Measurements from ENCODE around the gene BAG2.

DNA sequence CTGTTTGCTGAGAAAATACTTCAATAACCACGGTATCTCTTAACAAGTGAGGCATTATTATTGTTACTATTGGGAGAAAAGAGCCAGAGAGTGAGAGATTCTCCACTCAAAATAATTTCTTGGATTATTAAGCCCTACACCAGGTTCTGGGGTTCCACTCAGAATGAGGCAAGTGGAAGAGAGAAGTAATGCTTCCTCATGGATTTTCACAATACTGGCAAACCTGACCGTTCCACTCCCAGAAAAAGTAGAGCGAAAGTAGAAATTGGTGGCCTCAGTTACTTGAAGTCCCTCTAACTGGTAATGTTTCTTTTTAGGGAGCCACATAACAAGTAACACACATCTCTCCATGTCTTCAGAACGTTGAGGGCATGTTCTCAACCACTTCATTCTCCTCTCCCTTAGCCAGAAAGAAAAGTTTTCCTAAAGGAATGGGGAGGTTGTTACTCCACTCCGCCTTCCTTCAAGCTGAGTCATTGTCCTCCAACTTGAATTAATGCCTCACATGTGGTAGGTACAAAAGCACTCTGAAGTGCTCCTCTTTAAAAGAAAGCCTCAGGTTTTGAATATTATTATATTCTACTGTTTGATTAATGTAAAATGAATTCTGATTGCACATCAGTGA lies 1.9 kb downstream of the BAG2 start:
- TF ChIP-seq YY1 (IDR thresholded peaks at IDR 0.05; ENCODE audit: low read depth): no peak
- no peak for TF ChIP-seq EGR1 (IDR thresholded peaks at IDR 0.05)
- TF ChIP-seq, protein P1, sequence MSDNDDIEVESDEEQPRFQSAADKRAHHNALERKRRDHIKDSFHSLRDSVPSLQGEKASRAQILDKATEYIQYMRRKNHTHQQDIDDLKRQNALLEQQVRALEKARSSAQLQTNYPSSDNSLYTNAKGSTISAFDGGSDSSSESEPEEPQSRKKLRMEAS (IDR thresholded peaks at IDR 0.05): 0 out of 2 replicates have a peak, but pooled peaks have one; percentile 33
- no peak for TF ChIP-seq NFIC (IDR thresholded peaks at IDR 0.05)
- no peak for TF ChIP-seq RAD21 (IDR thresholded peaks at IDR 0.05; ENCODE audit: low read depth)
- no peak for TF ChIP-seq ZBTB7A (IDR thresholded peaks at IDR 0.05; ENCODE audit: low read depth)
- no peak for TF ChIP-seq EP300 (IDR thresholded peaks at IDR 0.05; ENCODE audit: borderline replicate concordance)
- TF ChIP-seq, protein P2, sequence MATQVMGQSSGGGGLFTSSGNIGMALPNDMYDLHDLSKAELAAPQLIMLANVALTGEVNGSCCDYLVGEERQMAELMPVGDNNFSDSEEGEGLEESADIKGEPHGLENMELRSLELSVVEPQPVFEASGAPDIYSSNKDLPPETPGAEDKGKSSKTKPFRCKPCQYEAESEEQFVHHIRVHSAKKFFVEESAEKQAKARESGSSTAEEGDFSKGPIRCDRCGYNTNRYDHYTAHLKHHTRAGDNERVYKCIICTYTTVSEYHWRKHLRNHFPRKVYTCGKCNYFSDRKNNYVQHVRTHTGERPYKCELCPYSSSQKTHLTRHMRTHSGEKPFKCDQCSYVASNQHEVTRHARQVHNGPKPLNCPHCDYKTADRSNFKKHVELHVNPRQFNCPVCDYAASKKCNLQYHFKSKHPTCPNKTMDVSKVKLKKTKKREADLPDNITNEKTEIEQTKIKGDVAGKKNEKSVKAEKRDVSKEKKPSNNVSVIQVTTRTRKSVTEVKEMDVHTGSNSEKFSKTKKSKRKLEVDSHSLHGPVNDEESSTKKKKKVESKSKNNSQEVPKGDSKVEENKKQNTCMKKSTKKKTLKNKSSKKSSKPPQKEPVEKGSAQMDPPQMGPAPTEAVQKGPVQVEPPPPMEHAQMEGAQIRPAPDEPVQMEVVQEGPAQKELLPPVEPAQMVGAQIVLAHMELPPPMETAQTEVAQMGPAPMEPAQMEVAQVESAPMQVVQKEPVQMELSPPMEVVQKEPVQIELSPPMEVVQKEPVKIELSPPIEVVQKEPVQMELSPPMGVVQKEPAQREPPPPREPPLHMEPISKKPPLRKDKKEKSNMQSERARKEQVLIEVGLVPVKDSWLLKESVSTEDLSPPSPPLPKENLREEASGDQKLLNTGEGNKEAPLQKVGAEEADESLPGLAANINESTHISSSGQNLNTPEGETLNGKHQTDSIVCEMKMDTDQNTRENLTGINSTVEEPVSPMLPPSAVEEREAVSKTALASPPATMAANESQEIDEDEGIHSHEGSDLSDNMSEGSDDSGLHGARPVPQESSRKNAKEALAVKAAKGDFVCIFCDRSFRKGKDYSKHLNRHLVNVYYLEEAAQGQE (IDR thresholded peaks at IDR 0.05; ENCODE audit: low read depth): no peak
- TF ChIP-seq CREB1 (IDR thresholded peaks at IDR 0.05; ENCODE audit: low read depth): no peak
